GM19397 (cell line): ENCODE data around the gene INO80E.
A peak's percentile ranks its signal among the peaks of the same experiment; 100 is the strongest.
"Not testable (repeated sequence)": the region's sequence is repeated elsewhere in the genome, so short reads cannot be mapped to it uniquely, and the experiment has no call there.

Experiments used
- ATAC-seq: cut with Tn5 transposase; IDR thresholded peaks from one replicate; pipeline ENCODE4 v1.9.1; 2021; ENCODE audit warnings: mild to moderate bottlenecking, moderate library complexity; ENCODE audit not compliant: unreplicated experiment

INO80E gene

DNA sequence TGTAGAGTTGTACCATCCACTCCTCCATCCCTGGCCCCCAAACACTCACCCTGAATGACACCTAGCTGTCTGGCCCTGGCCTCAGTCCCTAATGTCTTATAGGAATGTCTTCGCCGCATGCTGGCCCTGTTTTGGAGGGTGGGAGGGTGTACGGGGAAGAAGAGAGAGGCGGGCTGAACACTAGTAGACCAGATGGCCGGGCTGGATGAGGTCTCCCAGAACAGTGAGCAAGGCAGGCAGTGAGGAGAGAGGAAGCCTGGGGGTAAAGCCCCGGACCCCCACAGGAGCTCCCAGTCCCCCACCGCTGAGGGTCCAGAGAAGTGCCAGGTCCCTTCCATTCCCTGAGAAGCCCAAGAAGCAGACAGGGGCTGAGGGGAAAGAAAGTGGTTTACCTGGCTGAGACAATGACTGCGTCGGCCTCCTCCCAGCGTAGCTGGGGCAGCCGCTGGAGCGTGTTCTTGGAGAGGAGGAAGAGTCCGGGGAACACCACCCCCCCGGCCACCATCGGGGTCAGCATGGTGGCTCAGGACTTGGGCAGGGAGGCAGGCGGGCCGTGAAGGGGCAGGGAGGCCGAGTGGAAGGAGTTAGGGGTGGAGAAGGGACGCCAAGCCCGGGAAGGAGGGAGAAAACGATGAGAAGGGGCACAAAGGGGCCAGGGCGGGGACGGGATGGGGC, 34.1 kb downstream of the INO80E start:
- ATAC-seq: no peak

DNA sequence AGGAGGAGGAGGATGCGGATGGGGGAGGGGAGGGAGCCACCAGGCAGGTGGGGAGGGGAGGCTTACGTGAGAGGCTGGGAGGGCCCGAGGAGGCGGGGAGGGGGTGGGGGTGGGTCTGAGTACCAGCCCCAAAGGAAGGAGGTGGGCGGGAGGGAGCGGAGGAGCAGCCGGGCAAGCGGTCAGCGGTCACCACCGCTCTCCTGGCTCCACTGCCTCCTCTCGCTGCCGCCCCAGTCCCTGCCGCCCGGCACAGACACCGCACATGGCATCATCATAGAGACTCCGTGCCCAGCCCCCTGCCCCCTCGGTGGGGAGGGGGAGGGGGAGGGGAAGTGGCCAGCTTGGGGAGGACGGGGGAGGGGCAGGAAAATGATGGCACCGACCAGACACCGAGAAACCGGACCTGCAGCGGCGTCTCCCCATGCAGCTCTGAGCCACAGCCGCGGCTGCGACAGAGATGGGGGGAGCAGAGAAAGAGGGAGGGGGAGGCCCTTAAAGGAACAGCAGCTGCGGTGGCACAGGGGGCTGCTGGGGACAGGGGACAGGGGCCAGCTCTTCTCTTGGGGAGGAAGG, 34.9 kb downstream of the INO80E start, which contains the start of gene TLCD3B:
Gene TLCD3B (minus strand): TSS at position 431 of the 573 bp plus-strand sequence. CDS start 744 bp downstream, outside the sequence.
- ATAC-seq: no peak

DNA sequence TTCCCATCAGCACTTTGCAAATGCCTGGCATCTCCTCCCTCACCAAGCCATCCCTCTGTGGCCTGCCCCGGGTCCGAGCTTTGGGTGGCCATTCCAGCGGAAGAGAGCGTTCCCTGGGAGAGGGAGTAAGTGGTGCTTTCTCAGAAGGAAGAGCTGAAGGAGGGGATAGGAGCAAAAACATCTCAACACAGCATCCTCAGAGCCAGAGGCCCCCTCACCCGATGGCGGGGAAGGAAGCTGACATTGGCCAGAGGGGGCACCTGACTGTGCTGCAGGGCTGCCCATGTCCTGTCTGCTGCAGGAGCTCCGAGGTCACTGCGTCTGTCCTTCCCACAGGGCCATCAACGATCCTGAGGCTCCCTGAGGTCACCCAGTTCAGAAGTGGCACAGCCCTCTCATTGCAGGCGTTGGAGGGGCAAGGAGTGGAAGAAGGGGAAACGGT, 35.5 kb downstream of the INO80E start:
- ATAC-seq: no peak

DNA sequence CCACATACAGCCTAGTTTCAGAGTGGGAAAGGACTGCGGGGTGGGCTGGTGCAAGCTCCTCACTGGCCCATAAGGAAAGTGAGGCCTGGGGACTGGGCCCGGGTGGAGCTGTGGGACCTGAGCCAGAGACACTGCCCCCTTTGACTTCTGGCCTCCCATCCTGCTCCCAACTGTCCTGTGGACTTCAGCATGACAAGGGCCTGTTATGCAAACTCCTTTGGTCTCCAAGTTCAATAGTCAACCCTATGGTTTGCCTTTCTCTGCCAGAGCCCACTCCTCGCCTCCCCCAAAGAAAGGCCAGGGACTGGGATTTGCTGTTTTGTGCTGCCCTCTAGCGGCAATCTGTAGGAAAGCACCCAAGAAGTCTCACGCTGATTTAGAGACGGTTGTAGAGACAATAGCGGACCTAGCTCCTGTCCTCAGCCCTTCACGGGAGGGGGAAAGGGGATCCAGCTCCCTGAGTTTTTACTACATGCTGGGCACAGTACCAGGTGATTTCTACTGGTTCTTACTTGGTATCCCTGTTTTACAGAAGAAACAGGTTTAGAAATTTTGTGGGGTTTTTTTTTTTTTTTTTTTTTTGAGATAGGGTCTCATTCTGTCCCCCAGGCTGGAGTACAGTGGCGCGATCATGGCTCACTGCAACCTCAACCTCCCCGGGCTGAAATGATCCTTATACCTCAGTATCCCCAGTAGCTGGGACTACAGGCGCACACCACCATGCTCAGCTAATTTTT, 36.2 kb downstream of the INO80E start:
- ATAC-seq: no peak

DNA sequence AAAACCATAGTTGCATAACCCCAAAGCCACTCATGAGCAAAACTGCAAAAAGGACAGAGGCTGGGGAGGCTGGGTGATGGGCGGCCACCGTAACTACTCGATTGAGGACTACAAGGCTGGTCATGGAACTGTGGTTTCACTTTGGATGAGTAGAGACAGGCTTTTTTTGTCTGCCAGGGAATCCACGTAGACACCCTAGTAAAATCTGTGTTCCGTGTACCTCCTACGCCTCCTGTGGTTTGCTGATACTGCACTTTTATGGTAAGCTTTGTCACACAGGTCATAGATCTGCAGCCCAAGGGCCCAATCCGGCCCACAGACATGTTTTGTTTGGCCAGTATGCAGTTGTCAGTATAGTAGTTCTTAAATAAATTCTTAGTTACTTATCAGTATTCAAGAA, 37.2 kb downstream of the INO80E start:
- no peak for ATAC-seq

DNA sequence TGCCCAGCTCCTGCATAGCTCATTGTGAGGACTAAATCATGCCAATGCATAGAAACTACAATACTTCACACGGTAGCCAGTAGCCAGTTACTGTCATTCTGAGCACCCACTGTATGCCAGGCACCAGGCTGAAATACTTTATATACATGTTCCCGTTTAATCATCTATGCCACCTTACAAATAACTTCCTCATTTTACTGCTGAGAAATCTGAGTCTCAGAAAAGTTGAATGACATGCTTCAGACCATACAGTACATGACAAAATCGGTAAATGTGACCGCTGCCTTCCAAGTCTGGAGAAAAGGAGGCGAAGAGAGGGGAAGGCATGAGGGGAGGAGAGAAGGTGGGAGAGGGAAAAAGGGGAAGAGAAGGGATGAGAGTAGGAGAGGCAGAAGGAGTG, 44.2 kb downstream of the INO80E start:
- no peak for ATAC-seq

DNA sequence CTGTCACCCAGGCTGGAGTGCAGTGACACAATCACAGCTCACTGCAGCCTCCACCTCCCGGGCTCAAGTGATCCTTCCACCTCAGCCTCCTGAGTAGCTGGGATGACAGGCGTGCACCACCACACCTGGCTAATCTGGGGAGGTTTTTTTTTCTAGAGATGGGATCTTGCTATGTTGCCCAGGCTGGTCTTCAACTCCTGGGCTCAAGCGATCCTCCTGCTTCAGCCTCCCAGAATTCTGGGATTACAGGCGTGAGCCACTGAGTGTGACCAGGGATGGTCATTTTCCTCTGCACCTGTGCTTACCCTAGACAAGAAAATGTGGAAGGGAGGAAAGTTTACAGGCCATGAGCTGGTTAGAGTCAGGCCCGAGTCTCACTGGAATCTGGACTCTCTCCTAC, 44.6 kb downstream of the INO80E start:
- not testable (repeated sequence) for ATAC-seq

DNA sequence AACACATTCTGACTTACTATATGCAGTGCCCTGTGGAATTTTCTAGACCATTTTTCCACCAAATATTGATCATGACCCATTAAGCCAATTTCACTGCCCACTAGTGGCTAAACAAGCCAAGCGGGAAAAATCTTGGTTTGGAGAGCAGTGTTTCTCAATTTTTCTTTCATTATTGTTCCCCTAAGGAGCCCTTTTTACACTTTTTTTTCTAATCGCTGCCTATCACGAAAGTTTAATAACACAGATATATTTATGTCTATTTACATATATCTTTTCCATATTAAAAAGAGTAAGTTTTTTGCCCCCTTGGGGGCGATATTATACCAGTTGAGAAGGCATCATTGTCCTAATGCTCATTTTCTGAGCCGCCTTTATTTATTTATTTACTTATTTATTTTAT, 45.8 kb downstream of the INO80E start:
- no peak for ATAC-seq

DNA sequence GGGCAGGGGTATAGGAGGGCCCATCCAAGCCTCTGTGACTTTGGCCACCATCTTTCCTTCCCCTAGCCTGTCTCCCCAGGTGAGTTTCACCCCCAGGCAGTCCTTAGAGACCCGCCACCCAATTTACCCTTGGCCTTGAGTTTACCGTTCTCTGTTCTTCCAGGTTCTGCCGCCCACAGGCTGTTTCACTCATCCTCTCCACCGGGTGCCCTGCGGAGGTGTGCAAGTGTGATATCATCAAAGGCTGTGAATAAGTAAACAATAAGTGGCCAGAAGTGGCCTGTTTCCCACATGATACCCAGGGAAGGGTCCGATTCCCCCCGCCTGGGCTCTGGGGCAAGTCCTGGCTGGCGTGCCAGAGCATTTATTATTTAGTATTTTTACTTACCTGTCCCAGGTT, 50.1 kb downstream of the INO80E start:
- no peak for ATAC-seq

DNA sequence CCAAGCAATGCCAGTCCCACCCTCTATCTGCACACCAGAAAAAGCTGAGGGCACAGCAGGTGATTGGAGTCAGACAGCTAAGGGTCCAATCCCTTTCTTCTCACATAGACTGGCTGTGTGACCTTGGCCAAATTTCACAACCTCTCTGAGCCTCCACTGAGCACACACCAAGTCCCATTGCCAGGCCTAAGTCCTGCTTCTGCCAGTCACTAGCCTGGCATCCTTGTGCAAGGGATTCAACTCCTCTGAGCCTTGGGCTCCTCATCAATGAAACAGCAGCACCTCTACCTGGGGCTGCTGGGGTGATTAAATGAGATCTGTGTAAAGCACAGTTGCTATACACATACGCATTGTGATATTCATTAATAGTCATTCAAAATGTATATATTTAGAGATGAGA, 50.5 kb downstream of the INO80E start:
- no peak for ATAC-seq

DNA sequence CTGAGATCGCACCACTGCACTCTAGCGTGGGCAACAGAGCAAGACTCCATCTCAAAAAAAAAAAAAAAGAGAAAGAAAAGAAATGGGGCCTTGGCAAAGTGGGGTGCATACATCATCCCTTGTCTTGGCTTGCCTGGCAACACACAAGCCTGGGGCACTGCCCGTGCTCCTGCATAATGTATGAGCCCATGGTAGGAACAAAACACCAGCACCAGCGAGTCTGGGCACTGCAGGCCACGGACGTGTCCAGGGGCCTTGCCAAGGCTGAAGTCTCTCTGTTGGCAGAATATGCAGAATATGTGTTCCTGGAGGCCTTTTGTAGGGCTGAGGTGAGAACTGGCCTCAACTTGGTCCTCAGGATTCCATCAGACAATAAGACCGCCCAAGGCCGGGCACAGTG, 53.8 kb downstream of the INO80E start:
- ATAC-seq: no peak

DNA sequence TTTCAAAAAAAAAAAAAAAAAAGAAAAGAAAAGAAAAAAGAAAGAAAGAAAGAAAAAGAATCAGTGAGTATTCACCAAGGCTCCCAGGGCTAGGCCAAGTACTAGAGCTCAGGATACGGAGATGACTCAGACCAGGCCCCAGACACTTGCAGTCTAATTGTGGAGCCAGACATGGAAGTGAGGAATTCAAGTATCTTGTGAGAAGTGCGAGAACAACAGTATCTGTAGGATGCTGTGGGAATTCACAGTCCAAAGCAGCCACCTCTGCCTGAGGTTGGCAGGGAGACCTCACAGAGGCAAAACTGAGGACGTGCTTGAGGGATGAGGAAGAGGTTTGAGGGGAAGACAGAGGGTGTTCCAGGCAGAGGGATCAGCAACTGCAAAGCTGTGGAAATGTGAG, 55.5 kb downstream of the INO80E start:
- ATAC-seq: no peak

DNA sequence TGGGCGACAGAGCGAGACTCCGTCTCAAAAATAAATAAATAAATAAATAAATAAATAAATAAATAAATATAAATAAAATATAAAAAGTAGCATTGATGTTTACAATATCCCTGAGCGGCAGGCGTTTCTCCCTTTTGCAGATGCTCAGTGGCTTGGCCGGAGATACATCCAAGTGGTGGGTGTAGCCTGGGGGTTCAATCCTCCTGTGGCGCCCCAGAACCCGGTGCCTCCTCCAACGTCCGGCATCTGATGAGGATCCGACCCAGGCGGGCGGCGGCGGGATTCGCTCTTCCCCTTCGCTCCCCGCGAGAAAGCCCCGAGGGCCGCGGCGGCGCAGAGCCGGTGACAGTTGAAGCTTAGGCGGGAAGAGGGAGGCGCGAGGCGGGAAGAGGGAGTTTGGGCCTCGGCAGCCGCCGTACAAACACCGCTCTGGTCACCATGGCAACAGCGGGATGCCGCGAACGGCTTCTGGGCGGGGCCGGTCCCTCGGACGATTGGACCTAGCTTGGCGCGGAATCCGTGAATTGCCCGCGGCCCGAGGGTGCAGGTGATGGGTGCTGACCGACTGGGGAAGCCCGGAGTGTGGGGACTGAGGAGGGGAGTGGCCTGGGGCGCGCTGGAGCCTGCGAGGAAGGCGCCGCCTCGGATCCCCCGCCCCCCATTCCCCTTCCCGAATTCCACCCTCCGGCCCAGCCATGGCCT, 56.8 kb downstream of the INO80E start:
- ATAC-seq: peak; percentile 84

DNA sequence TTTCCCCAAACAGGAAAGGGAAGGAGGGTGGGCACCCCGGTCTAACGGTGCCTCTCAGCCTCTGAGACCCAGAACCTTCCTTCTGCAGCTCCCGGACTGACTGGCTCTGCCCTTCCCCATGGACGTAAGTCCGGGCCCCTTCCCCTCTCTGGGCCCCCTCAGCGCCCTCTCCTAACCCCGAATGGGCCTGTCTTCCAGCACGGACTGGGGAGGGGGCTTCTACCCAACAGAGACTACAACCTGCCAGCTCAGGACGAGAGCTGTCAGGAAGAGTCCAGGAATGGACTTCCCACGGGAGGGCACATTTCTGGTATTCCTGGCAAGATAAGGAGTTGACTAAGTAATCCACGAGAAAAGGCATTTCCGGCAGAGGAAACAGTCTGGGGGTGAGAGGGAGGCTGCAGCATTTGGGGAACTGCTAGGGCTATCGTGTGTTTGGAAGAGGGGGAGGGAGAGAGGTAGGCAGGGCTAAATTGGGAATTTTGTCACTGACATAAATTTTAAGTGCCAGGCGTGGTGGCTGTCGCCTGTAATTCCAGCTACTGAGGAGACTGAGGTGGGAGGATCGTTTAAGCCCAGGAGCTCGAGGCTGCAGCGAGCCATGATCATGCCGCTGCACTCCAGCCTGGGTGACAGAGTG, 57.5 kb downstream of the INO80E start:
- peak; percentile 9 for ATAC-seq

DNA sequence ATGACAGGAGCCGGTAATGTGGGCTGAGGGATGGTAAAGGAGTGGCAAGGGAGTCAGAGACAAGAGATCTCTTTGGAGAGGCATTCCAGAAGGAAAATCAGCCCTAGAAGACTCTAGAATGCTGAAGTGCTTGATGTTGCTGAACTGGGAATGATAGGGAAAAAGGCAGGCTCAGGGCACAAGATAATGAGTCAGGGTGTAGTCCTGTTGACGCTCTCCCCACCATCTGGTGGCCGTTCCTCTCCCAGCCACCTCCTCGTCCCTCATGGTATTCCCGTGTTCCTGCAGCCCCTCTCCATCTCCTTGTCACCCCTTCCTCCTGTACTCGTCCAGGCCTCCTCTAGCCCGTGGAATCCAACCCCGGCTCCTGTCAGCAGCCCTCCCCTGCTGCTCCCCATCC, 58.4 kb downstream of the INO80E start:
- ATAC-seq: no peak

DNA sequence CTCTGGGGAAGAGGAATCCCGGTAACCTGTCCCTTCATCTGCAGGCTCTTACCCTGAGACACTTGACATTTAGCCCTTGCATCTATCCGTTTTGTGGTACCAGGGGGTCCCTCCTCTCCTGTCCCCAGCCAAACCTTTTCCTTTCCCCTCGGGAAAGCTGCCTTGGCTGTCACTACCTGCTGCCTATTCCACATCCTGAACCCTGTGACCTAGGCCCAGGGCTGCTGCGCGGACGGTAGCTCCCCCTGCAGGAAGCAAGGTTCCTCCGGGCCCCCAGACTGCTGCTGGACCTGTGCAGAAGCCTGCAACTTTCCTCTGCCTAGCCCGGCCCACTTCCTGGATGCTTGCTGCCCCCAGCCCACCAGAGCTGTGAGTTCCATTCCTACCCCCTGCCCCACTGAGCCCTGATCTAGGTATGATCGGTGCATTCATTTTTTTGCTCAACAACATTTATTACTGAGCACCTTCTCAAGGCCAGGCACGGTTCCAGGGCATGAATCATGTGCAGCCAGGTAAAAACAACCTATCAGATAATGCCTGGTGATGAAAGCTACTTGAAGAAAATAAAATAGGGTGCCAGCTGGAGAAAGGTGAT, 59.0 kb downstream of the INO80E start:
- no peak for ATAC-seq
